Activated CD4-positive, alpha-beta T cell treated with anti-CD3 and anti-CD28 coated beads, Interleukin-2, amount 10 ng/mL, durations not matched to agents 24 days and 14 days (primary cell): ENCODE measurements around the gene IGSF21. TPM values are rescaled to one million over a fixed set of nuclear protein-coding genes. Genes with fewer than 3 reads are reported as not detected.

Experiments
- DNase-seq: peaks from one replicate; pipeline ENCODE4 v3.0.0; 2022
- H3K27ac Mint-ChIP-seq: one replicate; pipeline ENCODE4 v1.8.0; 2022; ENCODE audit warnings: mild to moderate bottlenecking, mixed read lengths
- H3K27me3 Mint-ChIP-seq: one replicate; pipeline ENCODE4 v1.8.0; 2022; ENCODE audit warnings: mixed read lengths
- H3K36me3 Mint-ChIP-seq: one replicate; pipeline ENCODE4 v1.8.0; 2022; ENCODE audit warnings: low read depth, mild to moderate bottlenecking, mixed read lengths
- H3K4me1 Mint-ChIP-seq: one replicate; pipeline ENCODE4 v1.8.0; 2021; ENCODE audit warnings: mixed read lengths
- H3K4me3 Mint-ChIP-seq: one replicate; pipeline ENCODE4 v1.8.0; 2022; ENCODE audit warnings: mild to moderate bottlenecking, moderate library complexity, mixed read lengths
- H3K9me3 Mint-ChIP-seq: one replicate; pipeline ENCODE4 v1.8.0; 2021; ENCODE audit warnings: mixed read lengths
- intact Hi-C: fragments of 100-400 bp; cut with micrococcal nuclease; formaldehyde crosslinking; loops from one replicate; pipeline ENCODE4 v1.15.1; 2023
- total RNA-seq: library from RNA; stranded (reverse); gene quantifications from 2 replicates; pipeline ENCODE4 v1.2.3, GENCODE V29; 2022

Gene IGSF21
- total RNA-seq, 1 donor from 2014 or later, result not detected

GRCh38 chr1:18426580-18426979 lies 319.0 kb downstream of the IGSF21 start:
- no peak for DNase-seq
- Mint-ChIP-seq H3K4me1 (no peaks in the 10 kb centered on the region), H3K36me3 (no peaks in the 10 kb centered on the region), H3K27me3 (peaks cover 3% of the 10 kb centered on the region), H3K9me3 (no peaks in the 10 kb centered on the region), H3K4me3 (no peak overlapping the region), H3K27ac (no peak overlapping the region)
- intact Hi-C loops, result no loop called here
